GM19467 (cell line): ENCODE measurements around the gene RNU1-3.
"Not testable (repeated sequence)": the region's sequence is repeated elsewhere in the genome, so short reads cannot be mapped to it uniquely, and the experiment has no call there.

Experiments
- ATAC-seq: cut with Tn5 transposase; IDR thresholded peaks from one replicate; pipeline ENCODE4 v1.9.1; 2021; ENCODE audit warnings: mild to moderate bottlenecking, moderate library complexity; ENCODE audit not compliant: unreplicated experiment

The RNU1-3 gene

GRCh38 chr1:16623337-16623736 lies 43.4 kb downstream of the RNU1-3 start:
- not testable (repeated sequence) for ATAC-seq

GRCh38 chr1:16621681-16622315 lies 45.0 kb downstream of the RNU1-3 start:
- not testable (repeated sequence) for ATAC-seq

GRCh38 chr1:16621300-16621658 lies 45.5 kb downstream of the RNU1-3 start:
- ATAC-seq = no peak

GRCh38 chr1:16619803-16620501 lies 46.8 kb downstream of the RNU1-3 start:
- not testable (repeated sequence) for ATAC-seq

GRCh38 chr1:16618719-16619118 lies 48.0 kb downstream of the RNU1-3 start:
- ATAC-seq = no peak

- no peak for ATAC-seq
These were observed 48.8 kb downstream of the RNU1-3 start for GRCh38 chr1:16617778-16618580.

- no peak for ATAC-seq
These were observed 49.6 kb downstream of the RNU1-3 start for GRCh38 chr1:16617114-16617631.
